Measurements from ENCODE around the gene FN3K. TPM values are rescaled to one million over a fixed set of nuclear protein-coding genes. Genes with fewer than 3 reads are reported as not detected.
"Not testable (repeated sequence)": the region's sequence is repeated elsewhere in the genome, so short reads cannot be mapped to it uniquely, and the experiment has no call there.

The FN3K gene
- total RNA-seq, 1 donor from 2014 or later = 4.0 TPM

DNA sequence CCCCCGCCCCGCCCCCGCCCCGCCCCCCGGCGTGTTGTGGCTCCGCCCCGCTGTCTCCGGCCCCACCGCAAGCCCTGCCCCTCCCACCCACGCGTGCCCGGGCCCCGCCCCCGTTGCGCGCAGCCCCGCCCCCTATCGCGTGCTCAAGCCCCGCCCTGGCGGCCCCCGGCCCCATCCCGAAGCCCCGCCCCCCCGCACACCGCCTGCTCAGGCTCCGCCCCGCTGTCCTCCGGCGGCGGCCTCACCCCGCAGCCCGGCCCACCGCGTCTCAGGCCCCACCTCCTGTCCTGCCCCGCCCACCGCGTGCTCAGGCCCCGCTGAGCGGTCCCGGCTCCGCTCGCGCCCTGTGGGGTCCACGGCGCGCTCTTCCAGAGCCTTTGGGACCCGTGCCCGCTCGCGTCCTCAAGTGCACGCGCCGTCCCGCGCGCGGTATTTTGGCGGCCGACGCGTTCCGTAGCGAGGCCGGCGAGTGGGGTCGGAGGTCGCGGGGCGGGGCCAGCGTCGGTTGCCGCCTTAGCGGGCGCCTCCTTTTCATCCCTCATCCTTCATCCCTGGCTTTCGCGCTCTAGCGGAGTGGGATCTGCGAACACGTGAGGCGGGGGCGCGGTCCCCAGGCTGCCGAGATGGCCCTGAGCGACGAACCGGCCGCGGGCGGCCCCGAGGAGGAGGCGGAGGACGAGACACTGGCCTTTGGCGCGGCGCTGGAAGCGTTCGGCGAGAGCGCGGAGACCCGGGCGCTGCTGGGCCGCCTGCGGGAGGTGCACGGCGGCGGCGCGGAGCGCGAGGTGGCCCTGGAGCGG is 16.4 kb downstream of the FN3K start, which contains the start of gene TBCD:
Gene TBCD, plus strand, starts transcription at position 495 of the 800 bp plus-strand sequence. Its CDS starts 129 bp downstream, at position 624.
- Mint-ChIP-seq H3K27me3 (ENCODE audit: low read depth) (no peaks in the 10 kb centered on the region), H3K4me3 (ENCODE audit: low read depth) (peak within 1 kb of the TSS; percentile 86), H3K36me3 (ENCODE audit: low read depth) (peaks cover 7% of the 10 kb centered on the region), H3K9me3 (no peaks in the 10 kb centered on the region), H3K27ac (peak within 1 kb of the TSS; percentile 58), H3K4me1 (ENCODE audit: low read depth) (peaks cover 20% of the 10 kb centered on the region)
- intact Hi-C loops (cut with micrococcal nuclease) = loop anchor here (1.0 to 2.0 kb wide), 2 partner anchors 35 to 103 kb away; partner anchors contain the start of genes FN3KRP and WDR45B
- DNase-seq (ENCODE audit: low spot score) = peak; percentile 82

DNA sequence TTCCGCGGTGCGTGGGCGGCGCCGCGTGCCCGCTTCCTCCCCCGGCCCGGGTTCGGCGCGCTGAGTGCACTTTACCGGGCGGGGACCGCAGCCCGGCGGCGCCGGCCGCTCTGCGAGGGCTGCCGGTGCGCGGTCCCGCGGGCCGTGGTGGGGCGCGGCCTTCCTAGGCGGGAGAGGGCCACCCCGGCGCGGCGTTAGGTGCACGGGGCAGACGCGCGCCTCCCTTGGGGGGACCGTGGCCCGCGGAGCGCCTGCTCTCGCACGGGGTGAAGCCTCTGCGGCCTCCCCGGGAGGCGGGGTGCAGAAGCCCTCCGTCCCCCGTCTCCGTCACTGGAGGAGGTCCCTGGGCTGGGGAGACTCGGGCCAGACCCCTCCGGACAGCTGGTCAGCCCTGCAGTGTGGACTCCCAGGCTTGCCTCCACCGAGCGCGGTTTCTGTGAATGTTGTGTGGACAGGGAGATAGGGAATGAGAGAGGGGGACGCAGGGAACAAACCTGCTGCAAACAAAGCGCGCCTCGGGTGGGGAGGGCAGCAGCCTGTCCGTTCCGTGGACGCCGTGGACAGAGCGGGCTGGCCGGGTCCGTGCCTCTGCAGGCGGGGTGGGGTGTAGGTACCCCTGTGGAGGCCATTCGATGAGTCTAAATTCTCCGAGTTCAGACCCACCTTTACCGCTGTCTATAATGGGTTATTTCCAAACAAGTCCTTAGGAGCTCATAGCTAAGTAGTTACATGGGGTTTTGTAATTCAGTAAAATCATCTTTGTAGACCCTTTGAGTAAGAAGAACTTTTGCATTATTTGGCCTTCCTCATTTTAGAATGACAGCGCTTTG is 17.2 kb downstream of the FN3K start:
- peak overlapping the region; percentile 22 for H3K27ac Mint-ChIP-seq
- peak overlapping the region; percentile 86 for H3K4me3 Mint-ChIP-seq (ENCODE audit: low read depth)

DNA sequence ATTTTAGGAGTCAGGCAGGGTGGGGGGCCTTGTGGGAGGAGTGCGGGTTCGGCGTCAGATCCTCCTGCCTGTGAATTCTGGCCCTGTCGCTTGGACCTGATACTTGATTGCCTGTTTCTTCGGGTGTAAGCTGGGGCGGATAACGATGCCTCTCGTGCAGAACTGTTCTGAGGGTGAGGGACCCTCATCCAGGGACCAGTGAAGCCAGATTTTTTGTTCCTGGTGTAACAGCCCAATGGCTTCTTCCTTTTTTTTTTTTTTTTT is 17.7 kb downstream of the FN3K start:
- no peaks in the 10 kb centered on the region for H3K27me3 Mint-ChIP-seq (ENCODE audit: low read depth)
- peaks cover 16% of the 10 kb centered on the region for H3K36me3 Mint-ChIP-seq (ENCODE audit: low read depth)
- no peak overlapping the region for H3K27ac Mint-ChIP-seq
- H3K4me1 Mint-ChIP-seq (ENCODE audit: low read depth) = peaks cover 20% of the 10 kb centered on the region
- peak overlapping the region; percentile 86 for H3K4me3 Mint-ChIP-seq (ENCODE audit: low read depth)
- intact Hi-C loops (cut with micrococcal nuclease) = loop anchor here (2.0 kb wide), 1 partner anchor 36 kb away; the partner anchor contains the start of gene FN3KRP
- no peak for DNase-seq (ENCODE audit: low spot score)
- no peaks in the 10 kb centered on the region for H3K9me3 Mint-ChIP-seq

More for the DNA sequence above, 17.2 kb downstream of the FN3K start:
- intact Hi-C loops (cut with micrococcal nuclease) = loop anchor here (1.0 to 2.0 kb wide), 2 partner anchors 36 to 104 kb away; partner anchors contain the start of genes FN3KRP and WDR45B
- DNase-seq (ENCODE audit: low spot score) = no peak
- Mint-ChIP-seq H3K36me3 (ENCODE audit: low read depth) (peaks cover 13% of the 10 kb centered on the region), H3K27me3 (ENCODE audit: low read depth) (no peaks in the 10 kb centered on the region), H3K4me1 (ENCODE audit: low read depth) (peaks cover 20% of the 10 kb centered on the region), H3K9me3 (no peaks in the 10 kb centered on the region)

- intact Hi-C loops (cut with micrococcal nuclease) = no loop called here
- Mint-ChIP-seq H3K27ac (no peak overlapping the region), H3K4me1 (ENCODE audit: low read depth) (peaks cover 20% of the 10 kb centered on the region), H3K4me3 (ENCODE audit: low read depth) (peak overlapping the region; percentile 3), H3K9me3 (no peaks in the 10 kb centered on the region), H3K27me3 (ENCODE audit: low read depth) (no peaks in the 10 kb centered on the region), H3K36me3 (ENCODE audit: low read depth) (peaks cover 20% of the 10 kb centered on the region)
- no peak for DNase-seq (ENCODE audit: low spot score)
Observed at GRCh38 chr17:82754297-82755208, 19.1 kb downstream of the FN3K start.

- peaks cover 28% of the 10 kb centered on the region for H3K36me3 Mint-ChIP-seq (ENCODE audit: low read depth)
- intact Hi-C loops (cut with micrococcal nuclease) = no loop called here
- no peak for DNase-seq (ENCODE audit: low spot score)
- no peak overlapping the region for H3K4me3 Mint-ChIP-seq (ENCODE audit: low read depth)
- no peaks in the 10 kb centered on the region for H3K27me3 Mint-ChIP-seq (ENCODE audit: low read depth)
- no peak overlapping the region for H3K27ac Mint-ChIP-seq
- H3K4me1 Mint-ChIP-seq (ENCODE audit: low read depth) = peaks cover 20% of the 10 kb centered on the region
- no peaks in the 10 kb centered on the region for H3K9me3 Mint-ChIP-seq
Observed at GRCh38 chr17:82756166-82756565, 20.8 kb downstream of the FN3K start.

GRCh38 chr17:82765371-82765770 is 30.0 kb downstream of the FN3K start:
- no peaks in the 10 kb centered on the region for H3K9me3 Mint-ChIP-seq
- H3K4me1 Mint-ChIP-seq (ENCODE audit: low read depth) = peaks cover 4% of the 10 kb centered on the region
- DNase-seq (ENCODE audit: low spot score) = no peak
- H3K27ac Mint-ChIP-seq = no peak overlapping the region
- H3K36me3 Mint-ChIP-seq (ENCODE audit: low read depth) = peaks cover 63% of the 10 kb centered on the region
- intact Hi-C loops (cut with micrococcal nuclease) = no loop called here
- H3K27me3 Mint-ChIP-seq (ENCODE audit: low read depth) = no peaks in the 10 kb centered on the region
- H3K4me3 Mint-ChIP-seq (ENCODE audit: low read depth) = no peak overlapping the region

GRCh38 chr17:82767041-82767754 is 31.8 kb downstream of the FN3K start:
- intact Hi-C loops (cut with micrococcal nuclease) = no loop called here
- DNase-seq (ENCODE audit: low spot score) = no peak
- no peaks in the 10 kb centered on the region for H3K9me3 Mint-ChIP-seq
- H3K27ac Mint-ChIP-seq = no peak overlapping the region
- H3K4me3 Mint-ChIP-seq (ENCODE audit: low read depth) = no peak overlapping the region
- peaks cover 61% of the 10 kb centered on the region for H3K36me3 Mint-ChIP-seq (ENCODE audit: low read depth)
- H3K27me3 Mint-ChIP-seq (ENCODE audit: low read depth) = no peaks in the 10 kb centered on the region
- H3K4me1 Mint-ChIP-seq (ENCODE audit: low read depth) = peaks cover 4% of the 10 kb centered on the region

- H3K4me1 Mint-ChIP-seq (ENCODE audit: low read depth) = peaks cover 4% of the 10 kb centered on the region
- intact Hi-C loops (cut with micrococcal nuclease) = no loop called here
- no peaks in the 10 kb centered on the region for H3K27me3 Mint-ChIP-seq (ENCODE audit: low read depth)
- no peak for DNase-seq (ENCODE audit: low spot score)
- H3K36me3 Mint-ChIP-seq (ENCODE audit: low read depth) = peaks cover 63% of the 10 kb centered on the region
- H3K27ac Mint-ChIP-seq = no peak overlapping the region
- H3K4me3 Mint-ChIP-seq (ENCODE audit: low read depth) = no peak overlapping the region
- no peaks in the 10 kb centered on the region for H3K9me3 Mint-ChIP-seq
Observed at GRCh38 chr17:82769041-82769440, 33.6 kb downstream of the FN3K start.

DNA sequence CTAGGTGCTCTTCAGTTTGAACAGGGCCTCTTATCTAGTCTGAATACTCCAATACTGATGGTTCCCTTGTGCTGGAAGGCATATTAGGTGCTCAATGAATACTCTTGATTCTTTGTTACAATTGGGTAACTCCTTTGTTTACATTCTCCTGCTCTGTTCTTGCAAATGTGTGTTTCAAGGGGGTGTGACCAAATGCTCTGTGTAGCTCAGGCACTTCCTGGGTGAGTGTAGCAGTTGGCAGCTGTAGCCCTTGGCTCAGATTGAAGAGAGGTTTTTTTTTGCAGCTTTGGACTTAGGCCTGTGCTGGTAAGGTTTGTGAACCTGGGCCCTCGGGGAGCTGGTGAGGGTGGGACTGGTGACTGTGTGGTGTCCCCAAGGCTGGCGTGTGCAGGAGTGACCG is 36.6 kb downstream of the FN3K start:
- intact Hi-C loops (cut with micrococcal nuclease) = loop anchor here (10.0 kb wide), 1 partner anchor 417 kb away; the partner anchor contains the start of gene TEX19
- no peaks in the 10 kb centered on the region for H3K9me3 Mint-ChIP-seq
- peaks cover 6% of the 10 kb centered on the region for H3K4me1 Mint-ChIP-seq (ENCODE audit: low read depth)

GRCh38 chr17:82774456-82774855 is 39.0 kb downstream of the FN3K start:
- H3K27ac Mint-ChIP-seq; H3K9me3 Mint-ChIP-seq; H3K27me3 Mint-ChIP-seq (ENCODE audit: low read depth); H3K4me1 Mint-ChIP-seq (ENCODE audit: low read depth); H3K4me3 Mint-ChIP-seq (ENCODE audit: low read depth); DNase-seq (ENCODE audit: low spot score): not testable (repeated sequence)
- peaks cover 31% of the 10 kb centered on the region for H3K36me3 Mint-ChIP-seq (ENCODE audit: low read depth)
- intact Hi-C loops (cut with micrococcal nuclease) = loop anchor here (10.0 kb wide), 1 partner anchor 420 kb away; the partner anchor contains the start of gene TEX19

More for the DNA sequence above, 36.6 kb downstream of the FN3K start:
- Mint-ChIP-seq H3K27me3 (ENCODE audit: low read depth) (no peaks in the 10 kb centered on the region), H3K27ac (no peak overlapping the region), H3K36me3 (ENCODE audit: low read depth) (peaks cover 43% of the 10 kb centered on the region), H3K4me3 (ENCODE audit: low read depth) (no peak overlapping the region)
- no peak for DNase-seq (ENCODE audit: low spot score)

- no peak overlapping the region for H3K4me3 Mint-ChIP-seq (ENCODE audit: low read depth)
- H3K36me3 Mint-ChIP-seq (ENCODE audit: low read depth) = peaks cover 26% of the 10 kb centered on the region
- H3K27me3 Mint-ChIP-seq (ENCODE audit: low read depth) = no peaks in the 10 kb centered on the region
- no peaks in the 10 kb centered on the region for H3K9me3 Mint-ChIP-seq
- DNase-seq (ENCODE audit: low spot score) = peak; percentile 24
- no peak overlapping the region for H3K27ac Mint-ChIP-seq
- intact Hi-C loops (cut with micrococcal nuclease) = loop anchor here (10.0 kb wide), 1 partner anchor 420 kb away; the partner anchor contains the start of gene TEX19
- peaks cover 6% of the 10 kb centered on the region for H3K4me1 Mint-ChIP-seq (ENCODE audit: low read depth)
Observed at GRCh38 chr17:82775001-82775823, 39.8 kb downstream of the FN3K start.
